Activated CD8-positive, alpha-beta memory T cell treated with anti-CD3 and anti-CD28 coated beads, Interleukin-2, amount 50 U/mL, for 24 hours (primary cell): Measurements from ENCODE around the gene PRMT7.

ENCODE experiments used
- DNase-seq: peaks from one replicate; pipeline ENCODE4 v3.0.0-alpha.2; 2020; ENCODE audit errors: extremely low read depth

The PRMT7 gene

GRCh38 chr16:68306633-68307032 is 4.2 kb upstream of the PRMT7 start:
- no peak for DNase-seq

- no peak for DNase-seq
Observed at GRCh38 chr16:68309799-68310198, 1.0 kb upstream of the PRMT7 start.

- DNase-seq, result no peak
Observed at GRCh38 chr16:68310437-68310773, 414 bp upstream of the PRMT7 start.

- no peak for DNase-seq
Observed at GRCh38 chr16:68313116-68313515, 2.3 kb downstream of the PRMT7 start.

- DNase-seq, result peak; percentile 27
Observed at GRCh38 chr16:68319185-68319908, 8.5 kb downstream of the PRMT7 start.

GRCh38 chr16:68324336-68324735 is 13.5 kb downstream of the PRMT7 start:
- no peak for DNase-seq

GRCh38 chr16:68324780-68325357 is 14.1 kb downstream of the PRMT7 start:
- DNase-seq, result no peak

GRCh38 chr16:68328151-68328859 is 17.5 kb downstream of the PRMT7 start:
- DNase-seq, result peak; percentile 53

- DNase-seq, result no peak
Observed at GRCh38 chr16:68328860-68329390, 18.1 kb downstream of the PRMT7 start.

- no peak for DNase-seq
Observed at GRCh38 chr16:68331879-68332410, 21.1 kb downstream of the PRMT7 start.

GRCh38 chr16:68332411-68333121 is 21.7 kb downstream of the PRMT7 start:
- DNase-seq, result no peak

GRCh38 chr16:68335175-68335574 is 24.4 kb downstream of the PRMT7 start:
- no peak for DNase-seq

- DNase-seq, result no peak
Observed at GRCh38 chr16:68338326-68339119, 27.7 kb downstream of the PRMT7 start.

- DNase-seq, result no peak
Observed at GRCh38 chr16:68339214-68339613, 28.4 kb downstream of the PRMT7 start.

- no peak for DNase-seq
Observed at GRCh38 chr16:68342620-68343019, 31.8 kb downstream of the PRMT7 start.

- no peak for DNase-seq
Observed at GRCh38 chr16:68343137-68343536, 32.3 kb downstream of the PRMT7 start.

GRCh38 chr16:68344252-68344651 is 33.4 kb downstream of the PRMT7 start:
- DNase-seq, result no peak

GRCh38 chr16:68345351-68345810 is 34.6 kb downstream of the PRMT7 start:
- no peak for DNase-seq

- DNase-seq, result no peak
Observed at GRCh38 chr16:68345958-68346635, 35.3 kb downstream of the PRMT7 start.

- no peak for DNase-seq
Observed at GRCh38 chr16:68346892-68347480, 36.2 kb downstream of the PRMT7 start.
